ENCODE measurements around the gene FAM3D.

The FAM3D gene

DNA sequence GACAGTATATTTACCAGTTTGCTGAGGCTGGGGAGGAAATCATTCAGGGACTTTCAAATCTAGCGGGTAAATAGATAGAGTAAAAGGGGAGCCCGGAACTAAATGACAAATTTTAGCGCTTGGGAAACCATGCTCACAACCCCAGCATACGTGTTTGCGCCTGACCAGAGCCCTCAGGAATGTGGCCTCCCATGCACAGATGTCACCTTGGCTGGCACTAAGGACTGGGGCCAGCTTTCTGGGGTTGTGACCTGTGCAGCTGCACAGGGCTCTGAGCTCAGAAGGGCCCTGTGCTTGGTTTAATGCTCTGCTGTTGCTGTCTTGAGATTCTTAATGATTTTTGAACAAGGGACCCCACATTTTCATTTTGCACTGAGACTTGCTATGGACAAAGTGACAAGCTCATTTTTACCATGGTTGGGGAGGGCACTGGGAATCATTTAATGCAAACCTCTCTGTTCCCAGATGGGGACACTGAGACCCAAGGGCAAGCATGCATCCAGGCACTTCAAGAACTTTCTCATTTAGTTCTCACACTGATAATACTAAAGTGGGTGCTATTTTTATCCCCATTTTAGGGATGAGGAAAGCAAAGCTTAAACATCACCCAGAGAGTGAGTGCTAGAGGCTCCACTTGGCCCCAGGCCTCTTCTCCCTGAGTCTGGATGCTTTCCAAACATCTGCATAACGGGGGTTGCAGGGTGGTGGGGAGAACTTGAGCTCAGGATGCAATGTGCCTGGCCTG is 45.3 kb downstream of the FAM3D start:
- Mint-ChIP-seq H3K36me3 (ENCODE audit: low read depth) (no peaks in the 10 kb centered on the region), H3K27me3 (no peaks in the 10 kb centered on the region), H3K9me3 (no peaks in the 10 kb centered on the region), H3K27ac (no peak overlapping the region), H3K4me1 (ENCODE audit: low read depth) (no peaks in the 10 kb centered on the region), H3K4me3 (no peak overlapping the region)
- no peak for DNase-seq

DNA sequence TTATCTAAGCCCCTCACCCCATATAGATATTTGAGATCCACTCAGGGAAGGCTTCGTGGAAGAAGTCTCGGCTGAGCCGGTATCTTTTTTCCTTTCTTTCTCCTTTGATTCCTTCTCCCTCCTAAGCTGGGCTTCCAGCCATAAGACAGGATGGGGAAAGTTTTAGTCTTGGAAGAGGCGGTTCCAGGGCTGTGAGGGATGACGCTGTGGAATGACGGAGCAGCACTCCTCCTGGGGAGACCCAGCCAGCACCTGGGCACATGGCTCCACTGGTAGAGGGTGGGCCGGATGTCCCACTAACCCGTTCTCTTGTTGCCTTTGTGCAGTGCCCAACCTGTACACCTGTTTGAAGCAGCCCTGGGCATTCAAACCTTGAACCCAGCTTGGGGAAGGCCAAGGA is 46.2 kb downstream of the FAM3D start:
- no peaks in the 10 kb centered on the region for H3K9me3 Mint-ChIP-seq
- H3K36me3 Mint-ChIP-seq (ENCODE audit: low read depth), result no peaks in the 10 kb centered on the region
- no peak for DNase-seq
- H3K4me1 Mint-ChIP-seq (ENCODE audit: low read depth), result no peaks in the 10 kb centered on the region
- H3K27ac Mint-ChIP-seq, result no peak overlapping the region
- no peak overlapping the region for H3K4me3 Mint-ChIP-seq
- no peaks in the 10 kb centered on the region for H3K27me3 Mint-ChIP-seq

- Mint-ChIP-seq H3K4me3 (no peak overlapping the region), H3K4me1 (ENCODE audit: low read depth) (no peaks in the 10 kb centered on the region), H3K9me3 (no peaks in the 10 kb centered on the region), H3K36me3 (ENCODE audit: low read depth) (no peaks in the 10 kb centered on the region), H3K27ac (no peak overlapping the region), H3K27me3 (no peaks in the 10 kb centered on the region)
- DNase-seq, result no peak
These were observed 49.2 kb downstream of the FAM3D start for GRCh38 chr3:58617338-58617761.

DNA sequence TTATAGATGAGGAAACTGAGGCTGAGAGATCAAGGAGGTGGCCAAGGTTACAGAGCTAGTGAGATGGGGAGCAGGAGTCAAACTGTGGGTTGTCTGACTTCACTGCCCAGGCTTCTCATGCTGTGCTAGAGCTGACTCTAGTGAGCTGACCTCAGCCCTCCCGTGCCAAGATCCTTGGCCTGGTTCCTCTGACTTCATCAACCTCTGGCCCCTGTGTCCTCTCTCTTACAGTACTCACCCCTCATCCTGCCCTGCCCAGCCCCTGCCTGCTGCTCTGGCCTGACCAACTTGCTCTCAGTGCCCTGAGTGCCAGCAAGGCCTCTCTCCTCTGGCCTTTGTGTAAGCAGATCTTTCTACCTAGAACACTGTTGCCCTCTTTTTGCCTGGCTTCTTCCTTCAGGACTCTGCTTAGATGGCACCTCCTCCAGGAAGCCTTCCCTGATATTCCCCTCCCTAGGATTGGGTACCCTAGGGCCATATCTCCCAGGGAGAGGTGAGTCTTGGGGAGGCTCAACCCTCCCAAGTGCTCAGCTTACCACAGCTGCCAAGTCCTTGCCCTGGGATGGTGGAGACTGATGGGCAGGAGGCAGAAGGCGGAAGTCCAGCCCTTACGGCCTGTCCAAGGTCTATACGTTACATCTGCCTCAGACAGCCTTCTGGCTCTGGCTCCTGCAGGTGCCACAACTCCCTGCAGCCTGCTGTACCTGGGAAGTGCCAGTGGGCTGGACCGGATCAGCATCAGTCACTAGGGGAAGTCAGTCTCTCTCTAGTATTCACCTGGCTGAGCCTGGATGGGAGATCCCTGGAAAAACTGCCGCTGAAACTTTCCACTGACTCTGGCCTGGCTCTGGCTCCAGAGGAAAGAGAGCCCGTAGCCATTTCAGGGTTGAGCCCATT is 53.1 kb downstream of the FAM3D start:
- peaks cover 7% of the 10 kb centered on the region for H3K27me3 Mint-ChIP-seq
- no peaks in the 10 kb centered on the region for H3K36me3 Mint-ChIP-seq (ENCODE audit: low read depth)
- no peak overlapping the region for H3K27ac Mint-ChIP-seq
- H3K9me3 Mint-ChIP-seq, result no peaks in the 10 kb centered on the region
- no peak overlapping the region for H3K4me3 Mint-ChIP-seq
- H3K4me1 Mint-ChIP-seq (ENCODE audit: low read depth), result no peaks in the 10 kb centered on the region
- no peak for DNase-seq

- Mint-ChIP-seq H3K36me3 (ENCODE audit: low read depth) (no peaks in the 10 kb centered on the region), H3K4me1 (ENCODE audit: low read depth) (peaks cover 3% of the 10 kb centered on the region), H3K27me3 (peaks cover 7% of the 10 kb centered on the region), H3K9me3 (no peaks in the 10 kb centered on the region), H3K27ac (no peak overlapping the region), H3K4me3 (no peak overlapping the region)
- no peak for DNase-seq
These were observed 53.7 kb downstream of the FAM3D start for GRCh38 chr3:58612830-58613229.

DNA sequence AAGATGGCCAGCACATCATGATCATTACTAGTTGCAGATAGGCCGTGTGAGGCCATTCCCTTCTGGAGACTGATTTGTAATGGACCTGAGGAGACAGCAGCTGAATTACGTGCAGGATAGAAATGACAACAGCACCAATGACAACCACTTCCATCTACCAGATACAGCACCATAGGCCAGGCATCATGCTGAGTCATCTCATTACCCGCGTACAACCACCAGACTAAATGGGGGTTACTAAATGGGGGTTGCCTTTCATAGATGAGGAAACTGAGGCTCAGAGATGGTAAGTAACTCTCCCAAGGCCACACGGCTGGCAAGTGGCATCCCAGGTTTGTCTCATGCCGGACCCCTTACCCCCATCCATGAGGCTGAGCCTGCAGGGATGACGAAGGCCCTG is 56.6 kb downstream of the FAM3D start:
- Mint-ChIP-seq H3K27me3 (peaks cover 13% of the 10 kb centered on the region), H3K4me1 (ENCODE audit: low read depth) (peaks cover 3% of the 10 kb centered on the region), H3K36me3 (ENCODE audit: low read depth) (no peaks in the 10 kb centered on the region), H3K9me3 (no peaks in the 10 kb centered on the region), H3K27ac (no peak overlapping the region), H3K4me3 (no peak overlapping the region)
- no peak for DNase-seq

GRCh38 chr3:58608648-58609047 is 57.9 kb downstream of the FAM3D start:
- DNase-seq, result no peak
- H3K27ac Mint-ChIP-seq, result no peak overlapping the region
- peaks cover 3% of the 10 kb centered on the region for H3K4me1 Mint-ChIP-seq (ENCODE audit: low read depth)
- H3K36me3 Mint-ChIP-seq (ENCODE audit: low read depth), result no peaks in the 10 kb centered on the region
- no peak overlapping the region for H3K4me3 Mint-ChIP-seq
- H3K9me3 Mint-ChIP-seq, result no peaks in the 10 kb centered on the region
- H3K27me3 Mint-ChIP-seq, result peaks cover 20% of the 10 kb centered on the region

- peaks cover 3% of the 10 kb centered on the region for H3K4me1 Mint-ChIP-seq (ENCODE audit: low read depth)
- H3K36me3 Mint-ChIP-seq (ENCODE audit: low read depth), result no peaks in the 10 kb centered on the region
- H3K27ac Mint-ChIP-seq, result no peak overlapping the region
- peaks cover 24% of the 10 kb centered on the region for H3K27me3 Mint-ChIP-seq
- no peaks in the 10 kb centered on the region for H3K9me3 Mint-ChIP-seq
- no peak overlapping the region for H3K4me3 Mint-ChIP-seq
- DNase-seq, result no peak
These were observed 58.8 kb downstream of the FAM3D start for GRCh38 chr3:58607816-58608215.

GRCh38 chr3:58606693-58607092 is 59.9 kb downstream of the FAM3D start:
- H3K36me3 Mint-ChIP-seq (ENCODE audit: low read depth), result no peaks in the 10 kb centered on the region
- peaks cover 3% of the 10 kb centered on the region for H3K4me1 Mint-ChIP-seq (ENCODE audit: low read depth)
- no peak overlapping the region for H3K4me3 Mint-ChIP-seq
- no peaks in the 10 kb centered on the region for H3K9me3 Mint-ChIP-seq
- H3K27ac Mint-ChIP-seq, result no peak overlapping the region
- DNase-seq, result no peak
- peaks cover 33% of the 10 kb centered on the region for H3K27me3 Mint-ChIP-seq

DNA sequence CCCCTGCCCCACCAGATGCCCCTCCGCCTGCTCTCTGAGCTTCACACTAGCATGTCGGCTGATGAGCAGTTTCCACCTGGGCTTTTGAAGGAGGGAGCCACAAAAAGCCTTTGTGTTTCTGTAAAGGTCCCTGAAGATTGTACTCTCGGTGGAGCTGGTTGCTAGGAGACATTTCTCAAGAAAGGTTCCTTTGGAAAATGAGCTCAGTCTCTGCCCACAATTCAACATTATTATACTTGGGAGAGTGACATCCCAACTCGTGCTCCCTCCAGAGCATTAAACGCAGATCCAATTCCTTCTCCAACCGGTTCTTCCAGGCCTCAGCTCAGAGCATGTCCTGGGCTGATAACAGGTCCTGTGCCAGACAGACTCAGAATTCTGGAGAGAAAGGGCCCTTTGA is 62.5 kb downstream of the FAM3D start:
- no peak overlapping the region for H3K27ac Mint-ChIP-seq
- peaks cover 37% of the 10 kb centered on the region for H3K27me3 Mint-ChIP-seq

GRCh38 chr3:58603606-58604005 is 63.0 kb downstream of the FAM3D start:
- Mint-ChIP-seq H3K27me3 (peaks cover 37% of the 10 kb centered on the region), H3K4me3 (no peak overlapping the region), H3K4me1 (ENCODE audit: low read depth) (peaks cover 3% of the 10 kb centered on the region), H3K36me3 (ENCODE audit: low read depth) (no peaks in the 10 kb centered on the region), H3K9me3 (no peaks in the 10 kb centered on the region), H3K27ac (no peak overlapping the region)
- DNase-seq, result no peak

More for the DNA sequence above, 62.5 kb downstream of the FAM3D start:
- no peak overlapping the region for H3K4me3 Mint-ChIP-seq
- no peak for DNase-seq
- no peaks in the 10 kb centered on the region for H3K36me3 Mint-ChIP-seq (ENCODE audit: low read depth)
- peaks cover 3% of the 10 kb centered on the region for H3K4me1 Mint-ChIP-seq (ENCODE audit: low read depth)
- H3K9me3 Mint-ChIP-seq, result no peaks in the 10 kb centered on the region

DNA sequence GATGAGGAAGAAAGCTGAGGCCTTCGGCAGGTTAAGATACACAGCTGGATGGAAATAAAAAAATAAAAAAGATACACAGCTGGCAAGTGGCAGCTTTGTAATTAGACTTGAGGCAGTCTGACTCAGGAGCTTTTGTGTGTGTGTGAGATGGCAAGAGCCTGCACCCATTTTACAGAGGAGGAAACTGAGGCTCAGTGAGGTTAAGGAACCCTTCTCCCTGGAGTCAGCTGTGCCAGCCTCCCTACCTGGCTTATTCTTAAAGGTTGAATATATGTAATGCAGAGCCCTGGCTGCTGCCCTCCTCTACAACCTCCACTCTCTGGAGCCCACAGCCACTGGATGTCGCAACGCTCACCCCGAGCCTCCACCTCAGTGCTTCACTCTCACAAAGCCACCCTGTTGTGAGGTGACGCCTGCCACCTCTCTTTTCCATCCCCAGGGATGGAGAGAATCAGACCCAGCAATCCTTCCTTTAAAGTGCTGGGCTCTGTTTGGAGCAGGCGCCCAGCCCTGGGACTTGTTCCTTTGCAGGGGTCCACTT is 68.7 kb downstream of the FAM3D start:
- peaks cover 22% of the 10 kb centered on the region for H3K27me3 Mint-ChIP-seq
- H3K4me3 Mint-ChIP-seq, result no peak overlapping the region
- H3K27ac Mint-ChIP-seq, result no peak overlapping the region
- no peaks in the 10 kb centered on the region for H3K9me3 Mint-ChIP-seq
- no peaks in the 10 kb centered on the region for H3K36me3 Mint-ChIP-seq (ENCODE audit: low read depth)
- no peaks in the 10 kb centered on the region for H3K4me1 Mint-ChIP-seq (ENCODE audit: low read depth)
- no peak for DNase-seq

GRCh38 chr3:58596834-58597518 is 69.6 kb downstream of the FAM3D start:
- no peak overlapping the region for H3K27ac Mint-ChIP-seq
- no peak overlapping the region for H3K4me3 Mint-ChIP-seq
- H3K4me1 Mint-ChIP-seq (ENCODE audit: low read depth), result no peaks in the 10 kb centered on the region
- no peak for DNase-seq
- peaks cover 17% of the 10 kb centered on the region for H3K27me3 Mint-ChIP-seq
- H3K9me3 Mint-ChIP-seq, result no peaks in the 10 kb centered on the region
- no peaks in the 10 kb centered on the region for H3K36me3 Mint-ChIP-seq (ENCODE audit: low read depth)

- Mint-ChIP-seq H3K4me1 (ENCODE audit: low read depth) (no peaks in the 10 kb centered on the region), H3K27me3 (peaks cover 3% of the 10 kb centered on the region), H3K9me3 (no peaks in the 10 kb centered on the region), H3K27ac (no peak overlapping the region), H3K4me3 (no peak overlapping the region), H3K36me3 (ENCODE audit: low read depth) (no peaks in the 10 kb centered on the region)
- DNase-seq, result no peak
These were observed 72.5 kb downstream of the FAM3D start for GRCh38 chr3:58594117-58594516.

Data from activated T-cell treated with anti-CD3 and anti-CD28 coated beads, Interleukin-2, amount 50 U/mL, for 24 hours (primary cell).